Skeletal muscle satellite cell (primary cell): ENCODE data around the gene THAP2.

Source experiments
- H3K27me3 ChIP-seq: 2 replicates; pipeline ENCODE4 v1.7.0; 2013; ENCODE audit warnings: low read length; ENCODE audit not compliant: control insufficient read depth, insufficient read depth
- H3K36me3 ChIP-seq: 2 replicates; pipeline ENCODE4 v1.7.0; 2013; ENCODE audit warnings: mild to moderate bottlenecking, control low read depth, low read length; ENCODE audit not compliant: insufficient read depth
- H3K4me1 ChIP-seq: 2 replicates; pipeline ENCODE4 v1.7.0; 2013; ENCODE audit warnings: low read length; ENCODE audit not compliant: control insufficient read depth, insufficient read depth
- H3K4me2 ChIP-seq: 2 replicates; pipeline ENCODE4 v1.7.0; 2013; ENCODE audit warnings: mild to moderate bottlenecking, low read length
- H3K4me3 ChIP-seq: 2 replicates; pipeline ENCODE4 v1.7.0; 2013; ENCODE audit warnings: low read length
- H3K9ac ChIP-seq: 2 replicates; pipeline ENCODE4 v1.7.0; 2013; ENCODE audit warnings: mild to moderate bottlenecking, low read depth, low read length, moderate library complexity
- H3K9me3 ChIP-seq: replicated peaks from 2 replicates; pipeline ENCODE4 v1.7.0; 2013; ENCODE audit warnings: mild to moderate bottlenecking, control low read depth, low read length

Gene THAP2

DNA sequence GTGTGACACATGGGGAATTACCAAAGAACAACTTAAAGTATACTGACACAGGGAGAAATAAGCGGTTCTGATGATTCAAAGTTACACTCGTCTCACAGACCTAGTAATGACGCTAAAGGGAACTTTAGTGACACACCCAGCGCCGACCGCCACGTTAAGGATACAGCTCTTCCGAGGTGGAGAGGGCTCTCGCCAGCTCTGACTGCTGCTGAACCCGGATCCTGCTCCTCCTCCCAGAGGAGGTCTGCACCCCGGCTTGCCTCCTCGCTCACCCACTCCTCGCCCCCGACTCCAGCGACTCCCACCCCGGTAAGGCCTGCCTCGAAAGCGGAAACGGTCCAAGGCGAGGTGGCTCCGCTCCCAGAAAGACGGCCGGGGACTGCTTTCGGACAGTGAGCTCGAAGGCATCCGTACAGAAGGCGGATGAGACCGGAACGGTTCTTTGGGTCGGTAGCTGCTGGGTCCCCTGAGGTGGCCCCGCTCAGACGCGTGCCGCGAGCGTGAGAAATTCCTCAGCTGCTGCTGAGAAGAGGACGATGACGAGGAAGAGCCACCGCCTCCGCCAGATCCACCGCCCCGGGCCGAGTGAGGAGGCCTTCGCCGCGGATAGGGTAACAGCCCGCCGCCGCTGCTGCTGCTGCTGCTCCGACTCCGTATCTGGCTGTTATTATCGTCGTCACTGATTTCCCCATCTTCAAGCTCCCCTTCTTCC lies 1.1 kb upstream of the THAP2 start:
- H3K4me3 ChIP-seq = peak overlapping the region; percentile 83

DNA sequence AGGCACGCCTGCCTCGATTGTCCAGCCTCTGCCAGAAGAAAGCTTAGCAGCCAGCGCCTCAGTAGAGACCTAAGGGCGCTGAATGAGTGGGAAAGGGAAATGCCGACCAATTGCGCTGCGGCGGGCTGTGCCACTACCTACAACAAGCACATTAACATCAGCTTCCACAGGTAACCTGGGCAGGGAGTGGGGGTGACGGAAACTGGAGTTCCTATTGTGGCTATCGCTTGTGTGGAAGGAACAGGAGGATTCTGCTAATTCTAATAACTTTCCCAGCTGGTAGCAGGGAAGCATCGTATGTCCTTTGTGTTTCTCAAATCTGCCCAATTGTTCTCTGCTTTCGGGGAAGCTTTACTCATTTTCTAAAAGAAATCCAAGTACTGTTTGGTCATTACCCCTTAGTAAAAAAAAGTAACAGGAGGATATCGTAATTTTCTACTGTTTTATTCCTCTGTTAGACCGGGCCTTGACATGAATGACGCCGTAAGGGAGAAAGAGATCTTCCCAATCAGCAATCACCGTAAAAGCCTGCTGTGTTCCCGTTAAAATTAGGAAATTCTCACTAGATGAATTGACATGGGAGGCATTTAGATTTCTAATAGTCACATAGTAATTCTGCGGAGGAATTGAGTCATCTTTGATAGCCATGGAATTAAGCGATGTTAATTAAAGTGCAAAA lies 449 bp downstream of the THAP2 start:
- Histone ChIP-seq H3K9me3 (no peaks in the 10 kb centered on the region), H3K27me3 (no peaks in the 10 kb centered on the region), H3K4me1 (peaks cover 13% of the 10 kb centered on the region), H3K4me2 (peak overlapping the region; percentile 83), H3K9ac (peak overlapping the region; percentile 98), H3K4me3 (peak overlapping the region; percentile 83), H3K36me3 (peaks cover 16% of the 10 kb centered on the region)

More for the DNA sequence above, 1.1 kb upstream of the THAP2 start:
- Histone ChIP-seq H3K9ac (peak overlapping the region; percentile 98), H3K4me2 (peak overlapping the region; percentile 86), H3K4me1 (peaks cover 13% of the 10 kb centered on the region), H3K27me3 (no peaks in the 10 kb centered on the region), H3K36me3 (peaks cover 31% of the 10 kb centered on the region), H3K9me3 (no peaks in the 10 kb centered on the region)

DNA sequence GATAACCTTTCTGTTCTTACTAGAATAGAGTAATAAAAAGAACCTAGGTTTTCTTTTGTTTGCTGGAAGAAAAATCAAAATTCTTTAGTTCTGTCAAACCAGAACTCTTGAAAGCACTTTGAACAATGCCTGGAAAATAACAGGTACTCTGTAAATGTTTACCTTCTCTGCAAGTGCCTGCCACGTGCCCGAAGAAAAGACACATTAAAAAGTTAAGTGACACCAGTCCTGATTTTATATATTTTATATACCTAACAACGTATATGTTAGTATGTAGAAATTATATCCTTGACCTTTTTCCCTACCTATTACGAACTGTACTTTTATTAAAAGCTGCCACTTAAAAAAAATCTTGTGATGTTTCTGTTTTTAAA lies 976 bp downstream of the THAP2 start:
- H3K9me3 ChIP-seq = no peaks in the 10 kb centered on the region

GRCh38 chr12:71666259-71666658 lies 2.2 kb downstream of the THAP2 start:
- Histone ChIP-seq H3K9ac (no peak overlapping the region), H3K4me1 (peaks cover 10% of the 10 kb centered on the region), H3K36me3 (peaks cover 7% of the 10 kb centered on the region), H3K4me3 (no peak overlapping the region), H3K27me3 (no peaks in the 10 kb centered on the region), H3K9me3 (no peaks in the 10 kb centered on the region), H3K4me2 (no peak overlapping the region)

More for the DNA sequence above, 976 bp downstream of the THAP2 start:
- peaks cover 11% of the 10 kb centered on the region for H3K36me3 ChIP-seq
- H3K4me3 ChIP-seq = peak overlapping the region; percentile 83
- peak overlapping the region; percentile 98 for H3K9ac ChIP-seq
- H3K4me2 ChIP-seq = peak overlapping the region; percentile 83
- H3K27me3 ChIP-seq = no peaks in the 10 kb centered on the region
- H3K4me1 ChIP-seq = peaks cover 13% of the 10 kb centered on the region

DNA sequence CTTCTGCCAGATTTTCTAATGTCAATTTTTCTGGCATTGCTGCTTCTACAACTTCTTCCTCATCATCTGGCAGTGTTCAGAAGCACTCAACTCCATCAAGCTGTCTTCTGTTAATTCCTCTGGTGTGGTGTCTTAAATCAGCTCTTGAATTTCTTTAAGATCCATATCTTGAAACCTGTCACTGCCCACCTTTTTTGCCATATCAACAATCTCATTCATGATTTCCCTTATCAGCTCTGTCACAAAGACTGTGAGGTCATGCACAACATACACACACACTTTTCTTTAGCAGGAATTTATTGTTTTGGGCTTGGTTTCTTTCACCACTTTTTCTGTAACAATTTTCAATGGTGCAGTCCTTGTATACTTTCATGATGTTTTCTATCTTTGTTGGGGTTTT lies 7.2 kb downstream of the THAP2 start:
- Histone ChIP-seq H3K36me3 (no peaks in the 10 kb centered on the region), H3K4me1 (no peaks in the 10 kb centered on the region)

DNA sequence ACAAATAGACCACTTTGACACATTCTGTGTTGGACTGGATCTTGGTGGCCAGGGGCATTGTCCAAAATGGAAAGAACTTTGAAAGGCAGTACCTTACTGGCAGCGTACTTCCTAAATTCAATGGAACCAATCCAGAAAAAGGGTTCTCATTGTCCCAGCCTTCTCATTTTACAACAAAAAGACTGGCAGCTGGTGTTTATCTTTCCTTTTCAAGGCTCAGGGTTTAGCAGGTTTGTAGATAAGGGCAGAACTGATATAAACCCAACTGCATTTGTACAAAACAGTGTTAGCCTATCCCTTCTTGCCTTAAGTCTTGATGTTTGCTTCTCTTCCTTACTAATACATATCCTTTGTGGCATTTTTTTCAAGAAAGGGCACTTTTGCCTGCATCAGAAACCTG lies 7.7 kb downstream of the THAP2 start:
- Histone ChIP-seq H3K9ac (no peak overlapping the region), H3K4me2 (no peak overlapping the region)

More for the DNA sequence above, 7.2 kb downstream of the THAP2 start:
- Histone ChIP-seq H3K4me3 (no peak overlapping the region), H3K9ac (no peak overlapping the region), H3K9me3 (no peaks in the 10 kb centered on the region), H3K27me3 (no peaks in the 10 kb centered on the region), H3K4me2 (no peak overlapping the region)

DNA sequence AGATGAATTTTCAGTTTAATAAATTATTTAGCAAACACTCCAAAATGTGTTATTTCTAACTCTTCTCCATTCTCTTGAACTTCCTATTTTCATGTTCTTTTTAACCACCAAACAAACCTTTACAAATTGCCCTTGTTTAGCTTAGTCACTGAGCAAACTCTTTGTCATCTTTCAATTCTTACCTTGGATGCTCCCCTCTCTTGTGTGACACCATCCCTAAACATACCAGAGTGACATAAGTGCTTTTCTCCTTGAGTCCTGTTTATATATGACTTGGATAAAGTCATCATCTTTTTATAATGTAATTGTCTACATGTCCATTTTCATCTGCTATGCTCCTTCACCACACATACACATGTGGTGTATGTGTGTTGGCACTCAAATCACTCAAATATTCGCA lies 18.4 kb downstream of the THAP2 start:
- Histone ChIP-seq H3K4me2 (no peak overlapping the region), H3K9me3 (no peaks in the 10 kb centered on the region), H3K4me3 (no peak overlapping the region), H3K9ac (no peak overlapping the region), H3K4me1 (peaks cover 9% of the 10 kb centered on the region), H3K27me3 (no peaks in the 10 kb centered on the region), H3K36me3 (no peaks in the 10 kb centered on the region)

More for the DNA sequence above, 7.7 kb downstream of the THAP2 start:
- H3K36me3 ChIP-seq = no peaks in the 10 kb centered on the region
- H3K4me3 ChIP-seq = no peak overlapping the region
- no peaks in the 10 kb centered on the region for H3K4me1 ChIP-seq
- H3K9me3 ChIP-seq = no peaks in the 10 kb centered on the region
- no peaks in the 10 kb centered on the region for H3K27me3 ChIP-seq

DNA sequence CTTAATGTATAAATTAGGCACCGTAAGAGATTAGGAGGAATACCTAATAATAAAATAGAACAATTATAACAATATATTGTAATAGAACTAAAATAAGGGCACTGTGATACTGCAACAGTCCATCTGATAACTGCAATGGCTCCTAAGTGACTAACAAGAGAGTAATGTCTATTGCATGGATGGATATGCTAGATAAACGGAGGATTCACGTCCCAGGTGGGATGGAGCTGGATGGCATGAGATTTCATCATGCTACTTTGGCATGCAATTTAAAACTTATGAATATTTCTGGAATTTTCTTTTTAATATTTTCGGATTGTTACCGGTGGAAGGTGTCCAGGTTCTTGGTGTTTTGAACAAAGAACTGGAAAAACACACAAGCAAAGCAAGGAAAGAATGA lies 19.5 kb downstream of the THAP2 start:
- H3K4me1 ChIP-seq = peaks cover 18% of the 10 kb centered on the region
- no peak overlapping the region for H3K9ac ChIP-seq
- no peaks in the 10 kb centered on the region for H3K36me3 ChIP-seq
- H3K9me3 ChIP-seq = no peaks in the 10 kb centered on the region
- no peaks in the 10 kb centered on the region for H3K27me3 ChIP-seq
- H3K4me2 ChIP-seq = no peak overlapping the region
- no peak overlapping the region for H3K4me3 ChIP-seq

- no peak overlapping the region for H3K4me2 ChIP-seq
- H3K9ac ChIP-seq = no peak overlapping the region
- peaks cover 20% of the 10 kb centered on the region for H3K4me1 ChIP-seq
- no peaks in the 10 kb centered on the region for H3K36me3 ChIP-seq
- H3K9me3 ChIP-seq = no peaks in the 10 kb centered on the region
- H3K4me3 ChIP-seq = no peak overlapping the region
- H3K27me3 ChIP-seq = no peaks in the 10 kb centered on the region
These were observed 20.0 kb downstream of the THAP2 start for GRCh38 chr12:71684081-71684480.

DNA sequence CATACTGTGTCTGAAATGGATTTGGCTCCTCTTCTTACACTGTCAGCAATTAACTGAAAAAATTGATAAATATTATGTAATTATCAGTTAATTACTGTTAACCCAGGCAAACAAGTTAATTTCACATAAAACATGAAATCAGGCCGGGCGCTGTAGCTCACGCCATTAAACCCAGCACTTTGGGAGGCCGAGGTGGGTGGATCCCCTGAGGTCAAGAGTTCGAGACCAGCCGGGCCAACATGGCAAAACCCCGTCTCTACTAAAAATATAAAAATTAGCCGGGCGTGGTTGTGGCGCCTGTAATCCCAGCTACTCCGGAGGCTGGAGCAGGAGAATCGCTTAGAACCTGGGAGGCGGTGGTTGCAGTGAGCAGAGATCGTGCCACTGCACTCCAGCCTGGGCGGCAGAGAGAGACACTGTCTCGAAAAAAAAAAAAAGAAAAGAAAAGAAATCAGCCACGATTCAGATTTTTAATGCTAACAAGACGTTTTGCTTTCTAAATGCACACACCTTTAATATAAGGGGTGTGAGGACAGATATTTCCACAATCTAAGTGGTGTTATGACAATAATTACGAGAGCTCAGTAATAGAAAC lies 21.3 kb downstream of the THAP2 start:
- H3K4me2 ChIP-seq = peak overlapping the region; percentile 98
- H3K4me1 ChIP-seq = peaks cover 20% of the 10 kb centered on the region
- H3K9ac ChIP-seq = peak overlapping the region; percentile 85
- H3K4me3 ChIP-seq = peak overlapping the region; percentile 93
- H3K9me3 ChIP-seq = no peaks in the 10 kb centered on the region
- H3K36me3 ChIP-seq = no peaks in the 10 kb centered on the region
- no peaks in the 10 kb centered on the region for H3K27me3 ChIP-seq

DNA sequence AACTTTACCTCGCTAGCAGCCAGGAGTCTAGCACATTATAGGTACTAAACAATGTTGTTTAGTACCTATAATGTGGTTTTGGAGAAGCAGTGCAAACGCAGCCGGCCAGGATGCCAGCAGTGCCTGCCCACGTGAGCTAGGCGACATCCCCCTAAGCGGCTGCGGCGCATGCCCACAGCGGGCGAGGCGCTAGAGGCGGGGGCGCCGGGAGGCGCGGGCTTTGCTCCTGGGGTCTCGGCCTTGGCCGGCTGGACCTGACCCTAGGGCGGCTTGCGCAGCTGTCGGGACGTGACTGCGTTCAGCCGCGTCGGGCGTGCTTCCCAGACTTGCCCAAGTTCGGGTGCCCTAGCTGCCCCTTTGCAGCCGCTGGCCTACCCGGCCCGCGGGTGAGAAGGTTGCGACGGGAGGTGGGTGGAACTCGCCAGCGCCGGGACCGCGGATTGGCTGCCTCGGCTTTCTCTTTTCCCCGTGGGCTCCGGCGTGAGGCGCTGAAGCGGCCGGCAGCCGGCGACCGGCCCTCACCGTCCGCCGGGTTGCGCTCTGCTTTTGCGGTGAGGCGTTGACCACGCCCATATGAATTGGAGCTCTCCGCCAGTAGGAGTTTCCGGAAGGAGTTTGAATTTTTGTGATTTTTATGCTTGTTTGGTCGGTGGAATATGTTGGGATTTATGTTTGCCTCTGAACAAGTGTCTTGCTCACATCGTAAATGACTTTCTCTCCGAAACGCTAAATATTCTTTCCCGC lies 22.0 kb downstream of the THAP2 start, which contains the start of gene TMEM19:
TSS of gene TMEM19 (plus strand) at position 169 of the 744 bp plus-strand sequence. CDS start 599 bp downstream, outside the sequence.
- peaks cover 20% of the 10 kb centered on the region for H3K4me1 ChIP-seq
- no peaks in the 10 kb centered on the region for H3K36me3 ChIP-seq
- H3K4me2 ChIP-seq = peak within 1 kb of the TSS; percentile 98
- H3K4me3 ChIP-seq = peak within 1 kb of the TSS; percentile 93
- no peaks in the 10 kb centered on the region for H3K9me3 ChIP-seq
- H3K9ac ChIP-seq = peak within 1 kb of the TSS; percentile 85
- no peaks in the 10 kb centered on the region for H3K27me3 ChIP-seq
